Trophoblast cell (in vitro differentiated cells and primary cell): ENCODE measurements around the gene NTSR2.

Experiments used
- DNase-seq, 2 donors: peaks; one replicate each; pipeline ENCODE4 v3.0.0-alpha.2; 2016
- H2AFZ ChIP-seq: 2 replicates; pipeline ENCODE4 v1.6.1; 2013; ENCODE audit warnings: low read length, moderate library complexity, mild to moderate bottlenecking; ENCODE audit not compliant: insufficient read depth, poor library complexity
- H2AK5ac ChIP-seq: 2 replicates; pipeline ENCODE4 v1.6.1; 2013; ENCODE audit warnings: mild to moderate bottlenecking, low read length
- H2BK120ac ChIP-seq: 2 replicates; pipeline ENCODE4 v1.6.1; 2013; ENCODE audit warnings: low read length, mild to moderate bottlenecking, moderate library complexity; ENCODE audit not compliant: insufficient read depth, poor library complexity
- H2BK12ac ChIP-seq: 2 replicates; pipeline ENCODE4 v1.6.1; 2013; ENCODE audit warnings: mild to moderate bottlenecking, low read length, moderate library complexity
- H2BK5ac ChIP-seq: 2 replicates; pipeline ENCODE4 v1.6.1; 2013; ENCODE audit warnings: low read length, low read depth, moderate library complexity, mild to moderate bottlenecking; ENCODE audit not compliant: poor library complexity
- H3K14ac ChIP-seq: 2 replicates; pipeline ENCODE4 v1.6.1; 2013; ENCODE audit warnings: mild to moderate bottlenecking, low read length
- H3K18ac ChIP-seq: 2 replicates; pipeline ENCODE4 v1.6.1; 2013; ENCODE audit warnings: mild to moderate bottlenecking, low read length
- H3K23ac ChIP-seq: 2 replicates; pipeline ENCODE4 v1.6.1; 2013; ENCODE audit warnings: low read length
- H3K27ac ChIP-seq: 2 replicates; pipeline ENCODE4 v1.5.1; 2013; ENCODE audit warnings: low read depth, mild to moderate bottlenecking, inconsistent platforms, low read length, moderate library complexity
- H3K27me3 ChIP-seq: 2 replicates; pipeline ENCODE4 v1.6.1; 2013; ENCODE audit warnings: inconsistent platforms, mild to moderate bottlenecking, low read length, moderate library complexity; ENCODE audit not compliant: insufficient read depth
- H3K36me3 ChIP-seq, 2 experiments: 1 replicate in 1 of 2; 2 replicates in 1 of 2; pipeline ENCODE4 v1.6.1; 2013; ENCODE audit warnings: low read length in 2 of 2, mild to moderate bottlenecking in 2 of 2, moderate library complexity in 1 of 2; ENCODE audit not compliant: insufficient read depth in 2 of 2, control insufficient read depth in 1 of 2
- H3K4ac ChIP-seq: 2 replicates; pipeline ENCODE4 v1.6.1; 2013; ENCODE audit warnings: low read depth, mild to moderate bottlenecking, low read length, moderate library complexity
- H3K4me1 ChIP-seq, 2 experiments: 1 replicate in 1 of 2; 2 replicates in 1 of 2; pipeline ENCODE4 v1.6.1; 2013; ENCODE audit warnings: low read length in 2 of 2, mild to moderate bottlenecking in 2 of 2, moderate library complexity in 1 of 2; ENCODE audit not compliant: insufficient read depth in 2 of 2, control insufficient read depth in 1 of 2
- H3K4me2 ChIP-seq: 2 replicates; pipeline ENCODE4 v1.6.1; 2013; ENCODE audit warnings: inconsistent platforms, mild to moderate bottlenecking, low read length, moderate library complexity
- H3K4me3 ChIP-seq: 2 replicates; pipeline ENCODE4 v1.5.1; 2013; ENCODE audit warnings: mild to moderate bottlenecking, low read depth, low read length, inconsistent platforms
- H3K79me1 ChIP-seq: one replicate; pipeline ENCODE4 v1.6.1; 2013; ENCODE audit warnings: low read length
- H3K79me2 ChIP-seq: 2 replicates; pipeline ENCODE4 v1.6.1; 2013; ENCODE audit warnings: low read length, mild to moderate bottlenecking; ENCODE audit not compliant: control insufficient read depth, insufficient read depth, poor library complexity
- H3K9ac ChIP-seq: 2 replicates; pipeline ENCODE4 v1.6.1; 2013; ENCODE audit warnings: mild to moderate bottlenecking, low read length
- H3K9me3 ChIP-seq: 2 replicates; pipeline ENCODE4 v1.6.1; 2013; ENCODE audit warnings: low read depth, mild to moderate bottlenecking, control low read depth, inconsistent platforms, low read length; ENCODE audit not compliant: insufficient read depth
- H4K12ac ChIP-seq: 2 replicates; pipeline ENCODE4 v1.6.1; 2013; ENCODE audit warnings: low read depth, mild to moderate bottlenecking, low read length, moderate library complexity
- H4K8ac ChIP-seq: 2 replicates; pipeline ENCODE4 v1.6.1; 2013; ENCODE audit warnings: low read depth, mild to moderate bottlenecking, low read length, moderate library complexity
- H4K91ac ChIP-seq: one replicate; pipeline ENCODE4 v1.6.1; 2013; ENCODE audit warnings: low read depth, mild to moderate bottlenecking, low read length, moderate library complexity
- whole genome bisulfite sequencing: extraction: QIAGEN DNeasy Blood & Tissue Kit; methylation state at CpG from one replicate; pipeline ENCODE4 v1.1.7; 2013; ENCODE audit warnings: missing lambda C conversion rate; ENCODE audit not compliant: insufficient read length, insufficient coverage; ENCODE audit errors: extremely low coverage; 5-methylcytosine and 5-hydroxymethylcytosine counted together

The NTSR2 gene

DNA sequence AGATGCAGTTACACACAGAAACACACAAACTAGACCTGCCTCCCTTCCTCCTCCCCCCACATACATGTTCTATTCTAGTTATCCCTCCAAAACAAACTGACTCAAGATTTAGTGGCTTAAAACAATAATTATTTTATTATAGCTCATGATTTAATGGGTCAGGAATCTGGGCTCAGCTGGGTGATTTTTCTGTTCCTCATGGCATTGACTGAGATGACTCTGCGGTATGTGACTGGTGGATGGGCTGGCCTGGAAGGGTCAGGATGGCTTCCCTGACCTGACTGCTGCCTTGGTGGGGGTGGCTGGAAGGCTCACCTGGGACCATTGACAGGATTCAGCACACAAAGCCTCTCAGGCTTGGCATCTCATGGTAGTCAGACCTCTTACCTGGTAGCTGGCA is 33.7 kb upstream of the NTSR2 start:
- no peak overlapping the region for H3K9ac ChIP-seq
- H4K91ac ChIP-seq = no peak overlapping the region
- H3K27me3 ChIP-seq = no peaks in the 10 kb centered on the region
- H2AFZ ChIP-seq = no peak overlapping the region
- H2AK5ac ChIP-seq = no peak overlapping the region
- WGBS = no CpG with 5 or more reads among the region's 1 CpG
- no peak for DNase-seq
- no peaks in the 10 kb centered on the region for H3K4me1 ChIP-seq
- H3K27ac ChIP-seq = no peak overlapping the region
- H3K4me2 ChIP-seq = no peak overlapping the region
- H3K79me2 ChIP-seq = no peaks in the 10 kb centered on the region
- no peak overlapping the region for H3K18ac ChIP-seq
- H3K23ac ChIP-seq = no peak overlapping the region
- no peak overlapping the region for H4K12ac ChIP-seq
- no peak overlapping the region for H3K4ac ChIP-seq
- no peak overlapping the region for H3K14ac ChIP-seq
- peak overlapping the region; percentile 38 for H3K4me3 ChIP-seq
- H2BK120ac ChIP-seq = no peak overlapping the region
- no peaks in the 10 kb centered on the region for H3K36me3 ChIP-seq
- no peaks in the 10 kb centered on the region for H3K79me1 ChIP-seq
- H4K8ac ChIP-seq = no peak overlapping the region
- no peak overlapping the region for H2BK12ac ChIP-seq
- no peaks in the 10 kb centered on the region for H3K9me3 ChIP-seq
- no peak overlapping the region for H2BK5ac ChIP-seq

DNA sequence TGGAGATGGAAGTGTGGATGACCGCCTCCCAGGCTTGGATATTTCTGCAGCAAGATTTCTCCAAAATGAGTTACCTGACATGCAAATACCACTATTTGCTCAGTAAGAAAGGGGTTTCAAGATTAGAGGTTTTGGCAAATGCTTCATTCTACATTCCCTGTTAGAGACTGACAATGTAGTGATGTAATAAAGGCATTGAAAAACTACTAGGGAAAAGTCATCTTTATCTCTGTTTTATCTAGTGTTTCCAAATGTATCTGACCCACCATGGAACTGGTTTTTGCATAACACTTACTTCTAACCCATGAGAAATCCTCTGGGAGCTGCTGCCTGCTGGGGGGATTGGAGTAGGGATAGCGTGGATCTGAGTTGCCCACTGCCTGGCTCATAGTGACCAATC is 33.0 kb upstream of the NTSR2 start:
- Histone ChIP-seq H3K27me3 (no peaks in the 10 kb centered on the region), H3K79me2 (no peaks in the 10 kb centered on the region), H2BK12ac (no peak overlapping the region), H4K12ac (no peak overlapping the region), H3K27ac (no peak overlapping the region), H3K9me3 (no peaks in the 10 kb centered on the region), H4K8ac (no peak overlapping the region), H3K4ac (no peak overlapping the region), H3K23ac (no peak overlapping the region), H3K4me1 (no peaks in the 10 kb centered on the region), H3K4me2 (no peak overlapping the region), H2BK120ac (no peak overlapping the region), H3K9ac (no peak overlapping the region), H2AFZ (no peak overlapping the region), H3K36me3 (no peaks in the 10 kb centered on the region), H2AK5ac (no peak overlapping the region), H2BK5ac (no peak overlapping the region), H3K18ac (no peak overlapping the region), H4K91ac (no peak overlapping the region), H3K4me3 (no peak overlapping the region), H3K14ac (no peak overlapping the region), H3K79me1 (no peaks in the 10 kb centered on the region)
- WGBS = no CpG with 5 or more reads among the region's 2 CpGs
- DNase-seq = no peak

DNA sequence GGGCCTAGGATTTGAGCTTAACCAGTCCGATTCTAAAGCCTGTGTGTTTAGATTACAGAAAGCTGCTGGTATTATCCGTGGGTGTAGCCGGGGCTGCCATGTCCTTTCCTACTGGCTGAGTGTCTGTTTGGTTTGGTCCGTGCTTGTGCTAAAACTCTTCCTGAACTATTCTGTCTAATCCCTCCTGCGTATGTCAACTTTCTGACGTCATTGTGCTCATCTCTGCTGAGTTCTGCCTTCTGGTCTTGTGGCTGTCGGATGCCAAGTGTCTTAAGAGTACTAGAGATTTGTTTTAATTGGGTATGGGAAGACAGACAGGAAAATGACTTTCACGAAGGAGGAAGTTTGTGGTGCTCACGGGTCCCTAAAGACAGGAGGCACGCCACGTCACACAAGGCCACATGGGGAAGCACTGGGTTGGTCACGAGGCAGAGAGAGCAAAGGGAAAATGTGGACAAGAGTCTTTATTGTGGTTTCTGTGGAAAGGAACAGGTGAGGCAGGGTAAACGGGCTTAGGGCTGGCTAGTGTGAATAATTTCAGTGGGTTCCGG is 31.8 kb upstream of the NTSR2 start:
- no peak overlapping the region for H2BK12ac ChIP-seq
- no peak overlapping the region for H3K23ac ChIP-seq
- H3K27me3 ChIP-seq = no peaks in the 10 kb centered on the region
- no peak overlapping the region for H4K12ac ChIP-seq
- no peak overlapping the region for H2AK5ac ChIP-seq
- no peak overlapping the region for H3K4ac ChIP-seq
- no peak overlapping the region for H4K91ac ChIP-seq
- H3K14ac ChIP-seq = no peak overlapping the region
- H4K8ac ChIP-seq = no peak overlapping the region
- no peak overlapping the region for H3K18ac ChIP-seq
- H3K4me1 ChIP-seq = peaks cover 2 to 3% of the 10 kb centered on the region in 2 experiments
- DNase-seq = peak; percentile 28 to 47
- no peak overlapping the region for H2AFZ ChIP-seq
- no peak overlapping the region for H3K9ac ChIP-seq
- no peak overlapping the region for H2BK5ac ChIP-seq
- H3K4me2 ChIP-seq = no peak overlapping the region
- no peaks in the 10 kb centered on the region for H3K9me3 ChIP-seq
- H3K79me1 ChIP-seq = no peaks in the 10 kb centered on the region
- no peak overlapping the region for H3K27ac ChIP-seq
- no peak overlapping the region for H3K4me3 ChIP-seq
- WGBS = no CpG with 5 or more reads among the region's 14 CpGs
- H2BK120ac ChIP-seq = no peak overlapping the region
- no peaks in the 10 kb centered on the region for H3K36me3 ChIP-seq
- H3K79me2 ChIP-seq = no peaks in the 10 kb centered on the region

DNA sequence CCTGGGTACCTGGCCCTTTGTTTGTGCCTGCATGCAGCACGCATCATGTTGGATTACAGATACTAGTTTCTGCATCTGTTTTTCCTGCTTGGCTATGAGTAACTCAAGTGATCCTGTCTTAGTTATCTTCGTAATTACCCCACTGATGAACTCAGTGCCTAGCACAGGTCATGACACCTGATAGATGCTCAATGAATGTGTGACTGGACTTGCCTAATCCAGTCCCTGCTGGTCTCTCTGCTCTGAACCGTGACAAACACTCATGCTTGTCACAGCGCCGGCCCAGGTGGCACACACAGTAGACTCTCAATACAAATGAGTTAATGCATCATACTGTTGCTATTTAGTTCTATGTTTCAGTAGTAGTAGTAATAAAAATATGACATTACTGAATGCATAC is 31.2 kb upstream of the NTSR2 start:
- no peak overlapping the region for H2BK5ac ChIP-seq
- no peak overlapping the region for H3K23ac ChIP-seq
- H3K4me3 ChIP-seq = no peak overlapping the region
- no peak overlapping the region for H3K18ac ChIP-seq
- H3K4me2 ChIP-seq = no peak overlapping the region
- no peak overlapping the region for H2BK120ac ChIP-seq
- H3K27me3 ChIP-seq = no peaks in the 10 kb centered on the region
- H4K8ac ChIP-seq = no peak overlapping the region
- H3K36me3 ChIP-seq = no peaks in the 10 kb centered on the region
- H4K91ac ChIP-seq = no peak overlapping the region
- H2BK12ac ChIP-seq = no peak overlapping the region
- H3K27ac ChIP-seq = no peak overlapping the region
- WGBS = no CpG with 5 or more reads among the region's 5 CpGs
- no peaks in the 10 kb centered on the region for H3K79me1 ChIP-seq
- no peak overlapping the region for H3K14ac ChIP-seq
- H3K4ac ChIP-seq = no peak overlapping the region
- peaks cover 2 to 3% of the 10 kb centered on the region in 2 experiments for H3K4me1 ChIP-seq
- no peak overlapping the region for H2AK5ac ChIP-seq
- no peaks in the 10 kb centered on the region for H3K9me3 ChIP-seq
- H4K12ac ChIP-seq = no peak overlapping the region
- no peak overlapping the region for H3K9ac ChIP-seq
- DNase-seq = no peak
- H3K79me2 ChIP-seq = no peaks in the 10 kb centered on the region
- H2AFZ ChIP-seq = no peak overlapping the region
